ENCODE measurements around the gene CFAP44.

Gene CFAP44

DNA sequence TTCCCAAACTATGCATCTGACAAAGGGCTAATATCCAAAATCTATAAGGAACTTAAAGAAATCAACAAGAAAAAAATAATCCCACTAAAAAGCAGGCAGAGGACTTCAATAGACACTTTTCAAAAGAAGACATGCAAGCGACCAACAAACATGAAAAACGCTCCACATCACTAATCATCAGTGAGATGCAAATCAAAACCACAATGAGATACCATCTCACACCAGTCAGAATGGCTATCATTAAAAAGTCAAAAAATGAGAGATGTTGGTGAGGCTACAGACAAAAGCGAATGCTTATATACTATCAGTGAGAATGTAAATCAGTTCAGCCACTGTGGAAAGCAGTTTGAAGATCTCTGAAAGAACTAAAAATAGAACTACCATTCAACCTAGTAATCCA lies 20.2 kb downstream of the CFAP44 start:
- no peaks in the 10 kb centered on the region for H3K27me3 ChIP-seq
- H3K4me1 ChIP-seq, result no peaks in the 10 kb centered on the region
- no peak overlapping the region for H3K27ac ChIP-seq
- no peak overlapping the region for H3K4me3 ChIP-seq
- TF ChIP-seq, protein P1, sequence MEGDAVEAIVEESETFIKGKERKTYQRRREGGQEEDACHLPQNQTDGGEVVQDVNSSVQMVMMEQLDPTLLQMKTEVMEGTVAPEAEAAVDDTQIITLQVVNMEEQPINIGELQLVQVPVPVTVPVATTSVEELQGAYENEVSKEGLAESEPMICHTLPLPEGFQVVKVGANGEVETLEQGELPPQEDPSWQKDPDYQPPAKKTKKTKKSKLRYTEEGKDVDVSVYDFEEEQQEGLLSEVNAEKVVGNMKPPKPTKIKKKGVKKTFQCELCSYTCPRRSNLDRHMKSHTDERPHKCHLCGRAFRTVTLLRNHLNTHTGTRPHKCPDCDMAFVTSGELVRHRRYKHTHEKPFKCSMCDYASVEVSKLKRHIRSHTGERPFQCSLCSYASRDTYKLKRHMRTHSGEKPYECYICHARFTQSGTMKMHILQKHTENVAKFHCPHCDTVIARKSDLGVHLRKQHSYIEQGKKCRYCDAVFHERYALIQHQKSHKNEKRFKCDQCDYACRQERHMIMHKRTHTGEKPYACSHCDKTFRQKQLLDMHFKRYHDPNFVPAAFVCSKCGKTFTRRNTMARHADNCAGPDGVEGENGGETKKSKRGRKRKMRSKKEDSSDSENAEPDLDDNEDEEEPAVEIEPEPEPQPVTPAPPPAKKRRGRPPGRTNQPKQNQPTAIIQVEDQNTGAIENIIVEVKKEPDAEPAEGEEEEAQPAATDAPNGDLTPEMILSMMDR (IDR thresholded peaks at IDR 0.05), result no peak
- H3K36me3 ChIP-seq, result peaks cover 18 to 27% (median 23%) of the 10 kb centered on the region in 3 donors
- DNase-seq, result no peak
- intact Hi-C loops (cut with DNase I; ENCODE audit: low total_unique reads), result no loop called here
- H3K9me3 ChIP-seq, result no peaks in the 10 kb centered on the region

DNA sequence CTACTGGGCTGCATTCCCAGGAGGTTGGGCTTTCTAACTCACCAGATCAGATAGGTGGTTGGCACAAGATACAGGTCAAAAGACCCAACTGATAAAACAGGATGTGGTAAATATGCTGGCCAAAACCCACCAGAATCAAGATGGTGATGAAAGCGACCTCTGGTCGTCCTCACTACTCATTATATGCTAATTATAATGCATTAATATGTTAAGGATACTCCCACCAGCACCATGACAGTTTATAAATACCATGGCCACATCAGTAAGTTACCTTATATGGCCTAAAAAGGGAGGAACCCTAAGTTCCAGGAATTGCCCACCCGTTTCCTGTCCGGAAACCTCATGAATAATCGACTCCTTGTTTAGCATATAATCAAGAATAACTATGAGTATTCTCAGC lies 31.6 kb downstream of the CFAP44 start:
- DNase-seq, result no peak
- intact Hi-C loops (cut with DNase I; ENCODE audit: low total_unique reads), result no loop called here

DNA sequence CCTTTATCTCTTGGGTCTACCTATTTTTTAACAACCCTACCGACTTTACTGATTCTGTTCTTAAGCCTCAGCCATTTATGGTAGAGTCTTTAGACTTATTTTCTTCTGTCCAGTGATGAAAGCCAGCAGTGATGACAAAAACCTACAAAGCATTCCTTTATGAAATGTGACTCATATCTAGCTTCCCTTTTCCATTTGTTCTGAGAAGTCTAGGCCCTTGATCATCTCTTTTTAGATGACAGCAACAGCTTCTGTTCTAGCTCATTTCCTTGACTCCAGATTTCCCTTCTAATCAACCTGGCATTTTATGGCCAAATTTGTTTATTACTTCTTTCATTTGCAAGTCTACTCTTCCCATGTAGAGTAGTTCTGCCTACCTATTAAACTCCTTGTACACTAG lies 36.1 kb downstream of the CFAP44 start:
- Histone ChIP-seq H3K27ac (no peak overlapping the region), H3K4me3 (no peak overlapping the region), H3K27me3 (no peaks in the 10 kb centered on the region), H3K4me1 (peaks cover 0 to 11% (median 0%) of the 10 kb centered on the region in 4 donors), H3K9me3 (no peaks in the 10 kb centered on the region), H3K36me3 (peaks cover 7 to 24% (median 12%) of the 10 kb centered on the region in 3 donors)
- DNase-seq, result no peak
- TF ChIP-seq, protein P1 (IDR thresholded peaks at IDR 0.05), result no peak
- intact Hi-C loops (cut with DNase I; ENCODE audit: low total_unique reads), result no loop called here

More for the DNA sequence above, 31.6 kb downstream of the CFAP44 start:
- no peaks in the 10 kb centered on the region for H3K27me3 ChIP-seq
- no peak overlapping the region for H3K4me3 ChIP-seq
- H3K9me3 ChIP-seq, result peaks cover 0 to 9% (median 5%) of the 10 kb centered on the region in 3 donors
- H3K36me3 ChIP-seq, result no peaks in the 10 kb centered on the region
- H3K27ac ChIP-seq, result no peak overlapping the region
- H3K4me1 ChIP-seq, result peaks cover 0 to 10% (median 0%) of the 10 kb centered on the region in 4 donors
- TF ChIP-seq, protein P1 (IDR thresholded peaks at IDR 0.05), result no peak

DNA sequence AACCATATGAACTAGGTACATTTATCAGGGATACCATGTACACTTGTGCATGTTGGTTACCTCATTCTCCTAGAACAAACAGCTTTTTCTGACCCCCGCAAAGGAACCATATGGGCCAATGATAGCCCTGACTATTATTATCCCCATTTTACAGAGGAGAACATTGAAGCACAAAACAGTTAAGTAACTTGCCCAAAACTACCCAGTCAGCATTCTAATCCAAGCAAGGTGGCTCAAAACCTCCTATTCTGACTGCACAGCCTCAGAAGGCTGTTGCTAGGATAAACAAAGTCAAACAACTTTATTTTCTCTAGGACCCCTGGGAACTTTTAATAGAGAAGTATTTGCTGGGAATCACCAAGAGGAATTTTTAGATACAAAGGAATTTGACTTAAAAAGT lies 36.7 kb downstream of the CFAP44 start:
- TF ChIP-seq, protein P1 (IDR thresholded peaks at IDR 0.05), result no peak
- Histone ChIP-seq H3K4me3 (no peak overlapping the region), H3K4me1 (peaks cover 0 to 11% (median 0%) of the 10 kb centered on the region in 4 donors), H3K36me3 (peaks cover 7 to 26% (median 12%) of the 10 kb centered on the region in 3 donors), H3K27ac (no peak overlapping the region), H3K9me3 (no peaks in the 10 kb centered on the region), H3K27me3 (no peaks in the 10 kb centered on the region)
- intact Hi-C loops (cut with DNase I; ENCODE audit: low total_unique reads), result no loop called here
- DNase-seq, result no peak
